Measurements from ENCODE around the gene GSTO2.

GSTO2 gene

GRCh38 chr10:104342941-104343411 is 74.0 kb downstream of the GSTO2 start:
- no peak for DNase-seq

GRCh38 chr10:104344219-104344618 is 75.2 kb downstream of the GSTO2 start:
- no peak for DNase-seq

GRCh38 chr10:104345515-104345914 is 76.5 kb downstream of the GSTO2 start:
- DNase-seq: no peak

GRCh38 chr10:104345941-104346340 is 77.0 kb downstream of the GSTO2 start:
- no peak for DNase-seq

- no peak for DNase-seq
These were observed 78.5 kb downstream of the GSTO2 start for GRCh38 chr10:104347295-104348045.

- no peak for DNase-seq
These were observed 79.6 kb downstream of the GSTO2 start for GRCh38 chr10:104348601-104349000.

- DNase-seq: peak in 1 of 2 donors; percentile 28
These were observed 80.7 kb downstream of the GSTO2 start for GRCh38 chr10:104349623-104350126.

GRCh38 chr10:104350127-104350635 is 81.2 kb downstream of the GSTO2 start:
- peak; percentile 45 to 77 for DNase-seq

- DNase-seq: peak in 1 of 2 donors; percentile 19
These were observed 82.2 kb downstream of the GSTO2 start for GRCh38 chr10:104351061-104351702.

- DNase-seq: no peak
These were observed 82.9 kb downstream of the GSTO2 start for GRCh38 chr10:104351919-104352318.

GRCh38 chr10:104353325-104354048 is 84.5 kb downstream of the GSTO2 start, which contains the start of gene CFAP58:
TSS of gene CFAP58 (plus strand) at chr10:104353833. CDS start at chr10:104353898, 65 bp downstream.
- peak; percentile 93 to 96 for DNase-seq

Data from CD4-positive, alpha-beta T cell treated with Interleukin-1 beta for 1 hour (primary cell).